Type B pancreatic cell (in vitro differentiated cells): ENCODE measurements around the gene ENPP4. TPM values are rescaled to one million over a fixed set of nuclear protein-coding genes. Genes with fewer than 3 reads are reported as not detected.

Experiments used
- DNase-seq: peaks from one replicate; pipeline ENCODE4 v3.0.0; 2021; ENCODE audit warnings: mixed read lengths; ENCODE audit not compliant: unreplicated experiment; ENCODE audit errors: extremely low spot score
- H3K27ac Mint-ChIP-seq: 2 replicates; pipeline ENCODE4 v1.8.0; 2021; ENCODE audit warnings: mild to moderate bottlenecking, mixed read lengths
- H3K27me3 Mint-ChIP-seq: 2 replicates; pipeline ENCODE4 v1.8.0; 2021; ENCODE audit warnings: mixed read lengths
- H3K36me3 Mint-ChIP-seq: 2 replicates; pipeline ENCODE4 v1.8.0; 2021; ENCODE audit warnings: mixed read lengths
- H3K4me1 Mint-ChIP-seq: one replicate; pipeline ENCODE4 v1.8.0; 2021; ENCODE audit warnings: mixed read lengths; ENCODE audit not compliant: unreplicated experiment
- H3K4me3 Mint-ChIP-seq: 2 replicates; pipeline ENCODE4 v1.8.0; 2021; ENCODE audit warnings: mild to moderate bottlenecking, mixed read lengths
- H3K9me3 Mint-ChIP-seq: 2 replicates; pipeline ENCODE4 v1.8.0; 2021; ENCODE audit warnings: mixed read lengths
- total RNA-seq: library from RNA; stranded (reverse); gene quantifications from 2 replicates; pipeline ENCODE4 v1.2.1, GENCODE V29; 2021; ENCODE audit warnings: low replicate concordance
- TF ChIP-seq, protein P1 (sequence below): fragments of 200-600 bp; sonication (generic); conservative IDR thresholded peaks from 2 replicates; pipeline ENCODE4 v1.5.0; 2021; ENCODE audit warnings: antibody characterized with exemption, mild to moderate bottlenecking

Gene ENPP4
- total RNA-seq, 1 donor from 2014 or later, result 4.9 TPM

DNA sequence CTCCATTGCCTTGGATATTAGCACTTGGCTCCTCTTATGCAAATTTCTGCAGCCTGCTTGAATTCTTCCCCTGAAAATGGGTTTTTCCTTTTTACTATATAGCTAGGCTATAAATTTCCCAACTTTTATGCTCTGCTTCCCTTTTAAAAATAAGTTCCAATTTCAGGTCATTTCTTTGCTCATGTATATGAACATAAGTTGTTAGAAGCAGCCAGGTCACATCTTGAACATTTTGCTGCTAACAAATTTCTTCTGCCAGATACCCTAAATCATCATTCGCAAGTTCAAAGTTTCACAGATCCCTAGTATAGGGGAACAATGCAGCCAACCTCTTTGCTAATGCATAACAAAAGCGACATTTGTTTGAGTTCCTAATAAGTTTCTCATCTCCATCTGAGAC lies 34.5 kb upstream of the ENPP4 start:
- peaks cover 7% of the 10 kb centered on the region for H3K4me1 Mint-ChIP-seq
- no peak for DNase-seq
- H3K36me3 Mint-ChIP-seq, result no peaks in the 10 kb centered on the region

DNA sequence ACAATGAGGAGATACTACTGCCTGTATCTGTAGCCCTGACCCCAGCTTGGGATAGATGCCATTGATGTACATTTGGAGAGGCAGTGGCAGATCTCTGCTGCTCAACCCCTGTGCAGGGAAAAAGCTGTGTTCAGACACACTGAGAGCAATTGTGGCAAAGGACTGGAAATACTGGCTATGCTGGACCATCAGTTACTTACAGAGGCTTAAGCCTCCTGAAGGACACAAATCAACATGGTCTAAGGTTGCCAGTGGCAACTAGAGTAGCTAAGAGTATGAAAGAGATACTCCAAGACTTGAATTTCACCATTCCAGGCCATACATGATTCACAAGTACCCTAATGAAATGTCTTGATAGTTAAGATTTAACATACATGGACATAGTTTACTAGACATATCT lies 32.4 kb upstream of the ENPP4 start:
- H3K27ac Mint-ChIP-seq, result peak overlapping the region; percentile 74
- DNase-seq, result no peak
- no peak overlapping the region for H3K4me3 Mint-ChIP-seq
- H3K4me1 Mint-ChIP-seq, result peaks cover 7% of the 10 kb centered on the region
- TF ChIP-seq, protein P1, sequence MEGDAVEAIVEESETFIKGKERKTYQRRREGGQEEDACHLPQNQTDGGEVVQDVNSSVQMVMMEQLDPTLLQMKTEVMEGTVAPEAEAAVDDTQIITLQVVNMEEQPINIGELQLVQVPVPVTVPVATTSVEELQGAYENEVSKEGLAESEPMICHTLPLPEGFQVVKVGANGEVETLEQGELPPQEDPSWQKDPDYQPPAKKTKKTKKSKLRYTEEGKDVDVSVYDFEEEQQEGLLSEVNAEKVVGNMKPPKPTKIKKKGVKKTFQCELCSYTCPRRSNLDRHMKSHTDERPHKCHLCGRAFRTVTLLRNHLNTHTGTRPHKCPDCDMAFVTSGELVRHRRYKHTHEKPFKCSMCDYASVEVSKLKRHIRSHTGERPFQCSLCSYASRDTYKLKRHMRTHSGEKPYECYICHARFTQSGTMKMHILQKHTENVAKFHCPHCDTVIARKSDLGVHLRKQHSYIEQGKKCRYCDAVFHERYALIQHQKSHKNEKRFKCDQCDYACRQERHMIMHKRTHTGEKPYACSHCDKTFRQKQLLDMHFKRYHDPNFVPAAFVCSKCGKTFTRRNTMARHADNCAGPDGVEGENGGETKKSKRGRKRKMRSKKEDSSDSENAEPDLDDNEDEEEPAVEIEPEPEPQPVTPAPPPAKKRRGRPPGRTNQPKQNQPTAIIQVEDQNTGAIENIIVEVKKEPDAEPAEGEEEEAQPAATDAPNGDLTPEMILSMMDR, result no peak
- H3K9me3 Mint-ChIP-seq, result peaks cover 18% of the 10 kb centered on the region
- no peaks in the 10 kb centered on the region for H3K27me3 Mint-ChIP-seq
- no peaks in the 10 kb centered on the region for H3K36me3 Mint-ChIP-seq

More for the DNA sequence above, 34.5 kb upstream of the ENPP4 start:
- TF ChIP-seq, protein P1, result no peak
- Mint-ChIP-seq H3K4me3 (no peak overlapping the region), H3K9me3 (peaks cover 18% of the 10 kb centered on the region), H3K27me3 (no peaks in the 10 kb centered on the region), H3K27ac (no peak overlapping the region)

DNA sequence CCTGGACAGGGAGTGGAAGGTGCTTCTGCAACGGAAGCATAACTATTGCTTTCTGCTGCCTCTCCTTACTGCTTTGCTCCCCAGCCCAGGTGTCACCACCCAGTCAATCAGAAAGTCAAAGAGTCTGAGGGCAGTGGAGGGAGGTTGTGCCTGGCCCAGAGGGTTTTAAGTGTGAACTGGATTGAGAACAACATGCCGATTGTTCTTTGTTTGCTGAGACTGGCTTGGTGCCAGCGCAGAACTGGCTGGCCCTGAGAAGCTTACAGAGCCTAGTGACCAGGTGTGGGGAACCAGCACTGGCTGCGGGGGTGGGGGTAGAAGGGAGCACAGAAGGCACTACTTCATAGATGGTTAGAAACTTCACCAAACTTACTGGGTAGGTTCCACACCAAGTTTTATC lies 31.1 kb upstream of the ENPP4 start:
- H3K9me3 Mint-ChIP-seq, result peaks cover 17% of the 10 kb centered on the region
- H3K27me3 Mint-ChIP-seq, result no peaks in the 10 kb centered on the region
- H3K4me3 Mint-ChIP-seq, result no peak overlapping the region
- no peak overlapping the region for H3K27ac Mint-ChIP-seq
- DNase-seq, result no peak
- H3K4me1 Mint-ChIP-seq, result peaks cover 7% of the 10 kb centered on the region
- no peaks in the 10 kb centered on the region for H3K36me3 Mint-ChIP-seq
- TF ChIP-seq, protein P1, result no peak

DNA sequence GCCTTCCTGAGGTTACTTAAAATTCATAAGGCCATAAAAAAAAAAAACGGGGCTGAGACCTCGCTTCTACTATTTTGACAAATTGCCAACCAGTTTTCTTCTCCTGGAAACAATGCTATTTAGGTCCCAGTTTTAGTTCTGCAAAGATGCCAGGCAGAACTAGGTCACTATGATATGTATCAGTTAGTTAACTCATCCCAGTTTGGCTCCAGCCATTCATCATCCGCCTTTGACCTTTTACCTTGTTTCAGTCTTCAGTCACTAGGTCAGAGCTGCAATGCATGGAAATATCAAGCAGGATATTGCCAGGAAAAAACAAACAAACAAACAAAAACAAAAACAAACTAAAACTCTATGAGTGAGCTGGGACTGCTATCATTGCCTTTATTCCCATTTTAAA lies 29.8 kb upstream of the ENPP4 start:
- no peak overlapping the region for H3K27ac Mint-ChIP-seq
- TF ChIP-seq, protein P1, result no peak
- H3K27me3 Mint-ChIP-seq, result no peaks in the 10 kb centered on the region

DNA sequence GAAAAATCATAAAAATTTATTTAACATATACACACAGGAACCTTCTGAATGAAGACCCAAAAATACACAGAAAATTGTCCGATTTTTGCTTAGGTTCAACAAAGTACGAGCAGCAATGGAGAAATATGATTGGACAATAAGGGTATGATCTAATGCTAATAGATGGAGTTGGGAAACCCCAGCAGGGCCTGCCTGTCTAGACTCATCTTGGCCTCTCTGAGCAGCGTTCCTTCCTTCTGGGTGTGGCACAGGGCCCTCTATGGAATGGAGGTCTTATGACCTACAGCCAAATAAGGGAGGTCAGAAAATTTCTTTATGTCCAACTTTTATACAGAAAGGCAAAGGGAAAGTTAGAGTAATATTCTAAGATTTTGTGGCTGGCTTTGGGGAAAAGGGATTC lies 27.7 kb upstream of the ENPP4 start:
- Mint-ChIP-seq H3K27ac (no peak overlapping the region), H3K9me3 (peaks cover 4% of the 10 kb centered on the region), H3K36me3 (no peaks in the 10 kb centered on the region), H3K4me3 (no peak overlapping the region), H3K27me3 (no peaks in the 10 kb centered on the region), H3K4me1 (peaks cover 7% of the 10 kb centered on the region)
- DNase-seq, result no peak
- TF ChIP-seq, protein P1, result no peak

More for the DNA sequence above, 29.8 kb upstream of the ENPP4 start:
- peaks cover 11% of the 10 kb centered on the region for H3K9me3 Mint-ChIP-seq
- peaks cover 7% of the 10 kb centered on the region for H3K4me1 Mint-ChIP-seq
- H3K36me3 Mint-ChIP-seq, result no peaks in the 10 kb centered on the region
- no peak for DNase-seq
- H3K4me3 Mint-ChIP-seq, result no peak overlapping the region
